ENCODE measurements around the gene MICALL1.

DNA sequence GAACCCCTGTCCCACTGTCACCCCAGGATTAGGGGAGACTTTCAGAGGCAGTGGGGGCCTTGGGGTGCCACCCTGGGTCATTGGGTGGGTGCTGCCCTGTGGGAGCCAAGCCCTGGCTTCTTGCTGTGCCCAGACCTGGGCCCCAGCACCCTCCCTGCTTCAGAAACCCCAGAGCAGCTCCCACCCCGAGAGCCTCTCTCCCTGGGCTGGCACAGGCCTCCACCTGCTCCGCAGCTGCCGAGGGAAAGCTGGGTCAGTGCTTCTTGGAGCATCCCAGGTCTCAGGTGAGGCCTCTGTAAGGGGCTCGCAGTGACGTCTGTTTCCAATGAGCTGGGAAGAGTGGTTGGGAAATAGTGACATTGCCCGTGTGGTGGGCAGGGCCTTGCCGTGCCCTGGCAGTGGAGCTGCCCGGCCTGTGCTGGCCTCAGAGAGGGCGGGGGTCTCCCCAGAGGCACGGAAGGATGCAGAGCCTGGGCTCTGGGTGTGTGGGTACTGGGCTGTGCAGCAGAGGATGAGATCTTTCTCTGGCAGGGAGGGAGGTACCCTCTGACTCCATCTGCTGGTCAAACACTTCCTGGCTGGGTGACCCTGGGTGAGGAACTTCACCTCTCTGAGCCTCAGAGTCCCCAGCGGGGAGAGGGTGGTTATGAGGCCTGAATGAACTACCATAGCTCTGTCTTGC lies 24.3 kb downstream of the MICALL1 start:
- TF ChIP-seq GATA3 (IDR thresholded peaks at IDR 0.05; ENCODE audit: low read depth, low read length) (no peak), GATA2 (IDR thresholded peaks at IDR 0.05; ENCODE audit: low read depth, low read length) (no peak)

Data from SH-SY5Y (cell line).